IMR-90 (cell line): Measurements from ENCODE around the gene ZNHIT1. TPM values are rescaled to one million over a fixed set of nuclear protein-coding genes. Genes with fewer than 3 reads are reported as not detected.

Source experiments
- ATAC-seq: fragments of 200-7000 bp; cut with Tn5 transposase; 2 replicates; pipeline ENCODE4 v1.9.1; 2020; ENCODE audit warnings: low read depth, mild to moderate bottlenecking, moderate library complexity
- BruUV-seq: library from RNA; stranded (reverse); fragments of 400-500 nt; replicated peaks from 2 replicates; lab custom pipeline; 2021; lab: Mats Ljungman, UMichigan
- CTCF ChIA-PET: fragments of 300-600 bp; formaldehyde crosslinking; extraction: SDS; loops from one replicate; lab custom pipeline; 2021; ENCODE audit warnings: antibody characterized with exemption; lab: Yijun Ruan, JAX
- POLR2A ChIA-PET: fragments of 300-600 bp; sonication (Branson Sonifier 250); formaldehyde crosslinking; loops from one replicate; lab custom pipeline; 2022; ENCODE audit warnings: antibody characterized with exemption; ENCODE audit not compliant: unreplicated experiment; lab: Charles Lee
- DNase-seq: peaks from one replicate; pipeline ENCODE4 v3.0.0; 2013
- H2AFZ ChIP-seq: replicated peaks from 2 replicates; pipeline ENCODE3; 2013; ENCODE audit warnings: low read length, mild to moderate bottlenecking; ENCODE audit not compliant: poor library complexity
- H2AK5ac ChIP-seq: 2 replicates; pipeline ENCODE4 v1.6.1; 2013; ENCODE audit warnings: low read depth, low read length, inconsistent platforms
- H2AK9ac ChIP-seq: replicated peaks from 2 replicates; pipeline ENCODE3; 2013; ENCODE audit warnings: mild to moderate bottlenecking, low read depth, low read length, moderate library complexity; ENCODE audit not compliant: poor library complexity
- H2BK120ac ChIP-seq: 2 replicates; pipeline ENCODE4 v1.6.1; 2013; ENCODE audit warnings: low read depth, low read length, inconsistent platforms
- H2BK15ac ChIP-seq: 3 replicates; pipeline ENCODE4 v1.6.1; 2013; ENCODE audit warnings: low read depth, low read length, inconsistent platforms
- H2BK20ac ChIP-seq: 2 replicates; pipeline ENCODE4 v1.6.1; 2013; ENCODE audit warnings: low read depth, mild to moderate bottlenecking, inconsistent platforms, low read length, moderate library complexity
- H2BK5ac ChIP-seq: 2 replicates; pipeline ENCODE4 v1.6.1; 2013; ENCODE audit warnings: mild to moderate bottlenecking, low read depth, low read length, inconsistent platforms; ENCODE audit not compliant: poor library complexity, severe bottlenecking
- H3K14ac ChIP-seq: replicated peaks from 2 replicates; pipeline ENCODE4 v1.6.1; 2013; ENCODE audit warnings: low read depth, low read length, inconsistent platforms
- H3K18ac ChIP-seq: 2 replicates; pipeline ENCODE4 v1.6.1; 2013; ENCODE audit warnings: low read depth, low read length, control low read depth
- H3K23ac ChIP-seq: 2 replicates; pipeline ENCODE4 v1.6.1; 2013; ENCODE audit warnings: low read depth, low read length, inconsistent platforms
- H3K27ac ChIP-seq: 2 replicates; pipeline ENCODE4 v1.5.1; 2013; ENCODE audit warnings: mild to moderate bottlenecking, control low read depth, low read length; ENCODE audit not compliant: insufficient read depth
- H3K27me3 ChIP-seq: 2 replicates; pipeline ENCODE4 v1.6.1; 2013; ENCODE audit warnings: low read length; ENCODE audit not compliant: control insufficient read depth, insufficient read depth
- H3K36me3 ChIP-seq: 2 replicates; pipeline ENCODE4 v1.6.1; 2013; ENCODE audit warnings: low read length, mixed read lengths; ENCODE audit not compliant: control insufficient read depth, insufficient read depth
- H3K4ac ChIP-seq: 2 replicates; pipeline ENCODE4 v1.6.1; 2013; ENCODE audit warnings: low read depth, low read length, inconsistent platforms
- H3K4me1 ChIP-seq: 2 replicates; pipeline ENCODE4 v1.6.1; 2013; ENCODE audit warnings: low read length, mixed read lengths; ENCODE audit not compliant: control insufficient read depth, insufficient read depth
- H3K4me2 ChIP-seq: 2 replicates; pipeline ENCODE4 v1.6.1; 2013; ENCODE audit warnings: low read depth, mild to moderate bottlenecking, control low read depth, low read length, moderate library complexity
- H3K4me3 ChIP-seq: 2 replicates; pipeline ENCODE4 v1.5.1; 2013; ENCODE audit warnings: low read depth, mild to moderate bottlenecking, control low read depth, low read length, moderate library complexity; ENCODE audit not compliant: insufficient read depth
- H3K56ac ChIP-seq: 2 replicates; pipeline ENCODE4 v1.6.1; 2013; ENCODE audit warnings: low read length, inconsistent platforms; ENCODE audit not compliant: insufficient read depth; ENCODE audit errors: extremely low read depth
- H3K79me1 ChIP-seq, 2 experiments: 2 replicates each; pipeline ENCODE4 v1.6.1; 2013; ENCODE audit warnings: low read length in 2 of 2, inconsistent platforms in 1 of 2, low read depth in 1 of 2
- H3K9ac ChIP-seq: 2 replicates; pipeline ENCODE4 v1.6.1; 2013; ENCODE audit warnings: low read depth, low read length, control low read depth
- H3K9me1 ChIP-seq: 2 replicates; pipeline ENCODE4 v1.6.1; 2013; ENCODE audit warnings: low read length, inconsistent platforms; ENCODE audit not compliant: insufficient read depth
- H3K9me3 ChIP-seq: 2 replicates; pipeline ENCODE4 v1.6.1; 2013; ENCODE audit warnings: low read length; ENCODE audit not compliant: control insufficient read depth, insufficient read depth
- H4K20me1 ChIP-seq: 2 replicates; pipeline ENCODE4 v1.6.1; 2013; ENCODE audit warnings: low read length, inconsistent platforms; ENCODE audit not compliant: insufficient read depth
- H4K5ac ChIP-seq: 2 replicates; pipeline ENCODE4 v1.6.1; 2013; ENCODE audit warnings: mild to moderate bottlenecking, low read depth, low read length, control low read depth
- H4K8ac ChIP-seq, 2 experiments: 2 replicates each; pipeline ENCODE4 v1.6.1; 2013; ENCODE audit warnings: low read depth in 2 of 2, low read length in 2 of 2, control low read depth in 1 of 2, inconsistent platforms in 1 of 2
- H4K91ac ChIP-seq: 2 replicates; pipeline ENCODE4 v1.6.1; 2013; ENCODE audit warnings: low read depth, low read length, inconsistent platforms; ENCODE audit not compliant: insufficient read depth
- SMC3 ChIP-seq: fragments of 150-350 bp; IDR thresholded peaks from 2 replicates; pipeline ENCODE4 v1.6.1; 2016; ENCODE audit warnings: low read depth, mild to moderate bottlenecking, antibody characterized with exemption, low read length, moderate library complexity
- WGBS, 2 experiments: methylation state at CpG; one replicate each; pipeline versions ENCODE4 v1.1.5 to v1.1.7; 2013; ENCODE audit warnings: missing lambda C conversion rate in 2 of 2; ENCODE audit not compliant: insufficient read length in 1 of 2; ENCODE audit errors: extremely low coverage in 2 of 2; 5-methylcytosine and 5-hydroxymethylcytosine counted together
- dilution Hi-C: fragments of 300-500 bp; cut with HindIII; formaldehyde crosslinking; loops from one replicate; pipeline ENCODE4 v1.14.3; 2018; ENCODE audit warnings: low sequenced_read_pairs; ENCODE audit not compliant: unreplicated experiment
- in situ Hi-C: fragments of 300-500 bp; cut with MboI; formaldehyde crosslinking; loops from 3 replicates; pipeline ENCODE4 v1.14.3; 2019; ENCODE audit warnings: low sequenced_read_pairs, inconsistent platforms, mixed read lengths
- intact Hi-C: fragments of 100-400 bp; cut with micrococcal nuclease; formaldehyde crosslinking; loops from 2 replicates; pipeline ENCODE4 v1.10.0; 2022
- polyA plus RNA-seq, 3 experiments: library from polyadenylated mRNA; depleted of rRNA; stranded (reverse); fragments of >200 nt; gene quantifications; 2 replicates each; pipeline ENCODE4 v1.2.3, GENCODE V29; 2012; ENCODE audit warnings: low replicate concordance in 1 of 3
- total RNA-seq: library from RNA; depleted of rRNA; stranded (reverse); fragments of >200 nt; gene quantifications from 2 replicates; pipeline ENCODE4 v1.2.3, GENCODE V29; 2012
- TF ChIP-seq, protein P1 (sequence below): conservative IDR thresholded peaks from 2 replicates; pipeline ENCODE4 v1.5.1; 2012; ENCODE audit warnings: mild to moderate bottlenecking, low read depth, low read length, improper control_type of control experiment

ZNHIT1 gene
- total and polyA plus RNA-seq, 2 of the 4 experiments (the other 2 are of a cell fraction), result 31.7 to 47.1 TPM

DNA sequence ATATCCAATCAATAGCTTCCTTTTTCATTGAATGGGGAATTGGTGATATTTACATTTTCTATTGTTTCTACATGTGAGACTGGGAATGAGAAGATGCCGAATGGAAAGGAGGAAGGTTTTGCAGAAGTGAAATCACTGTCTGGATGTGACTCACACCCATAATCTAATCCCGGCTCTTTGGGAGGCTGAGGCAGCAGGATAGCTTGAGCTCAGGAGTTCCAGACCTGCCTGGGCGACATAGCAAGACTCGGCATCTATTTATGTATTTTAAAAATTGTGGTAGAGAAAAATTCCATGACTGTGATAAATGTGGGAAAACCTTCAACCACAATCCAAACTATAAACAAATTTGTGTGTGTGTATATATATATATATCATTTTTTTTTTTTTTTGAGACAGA lies 37.8 kb downstream of the ZNHIT1 start:
- no peak overlapping the region for H4K91ac ChIP-seq
- intact Hi-C loops, result no loop called here
- H4K5ac ChIP-seq, result no peak overlapping the region
- H2AK5ac ChIP-seq, result no peak overlapping the region
- no peak overlapping the region for H2BK5ac ChIP-seq
- no peak overlapping the region for H3K4me2 ChIP-seq
- no peak for TF ChIP-seq SMC3
- TF ChIP-seq, protein P1, sequence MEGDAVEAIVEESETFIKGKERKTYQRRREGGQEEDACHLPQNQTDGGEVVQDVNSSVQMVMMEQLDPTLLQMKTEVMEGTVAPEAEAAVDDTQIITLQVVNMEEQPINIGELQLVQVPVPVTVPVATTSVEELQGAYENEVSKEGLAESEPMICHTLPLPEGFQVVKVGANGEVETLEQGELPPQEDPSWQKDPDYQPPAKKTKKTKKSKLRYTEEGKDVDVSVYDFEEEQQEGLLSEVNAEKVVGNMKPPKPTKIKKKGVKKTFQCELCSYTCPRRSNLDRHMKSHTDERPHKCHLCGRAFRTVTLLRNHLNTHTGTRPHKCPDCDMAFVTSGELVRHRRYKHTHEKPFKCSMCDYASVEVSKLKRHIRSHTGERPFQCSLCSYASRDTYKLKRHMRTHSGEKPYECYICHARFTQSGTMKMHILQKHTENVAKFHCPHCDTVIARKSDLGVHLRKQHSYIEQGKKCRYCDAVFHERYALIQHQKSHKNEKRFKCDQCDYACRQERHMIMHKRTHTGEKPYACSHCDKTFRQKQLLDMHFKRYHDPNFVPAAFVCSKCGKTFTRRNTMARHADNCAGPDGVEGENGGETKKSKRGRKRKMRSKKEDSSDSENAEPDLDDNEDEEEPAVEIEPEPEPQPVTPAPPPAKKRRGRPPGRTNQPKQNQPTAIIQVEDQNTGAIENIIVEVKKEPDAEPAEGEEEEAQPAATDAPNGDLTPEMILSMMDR, result no peak
- H2BK20ac ChIP-seq, result no peak overlapping the region
- peaks cover 3% of the 10 kb centered on the region; the same call in 1 of the 2 replicates for H3K9me1 ChIP-seq
- H2AFZ ChIP-seq, result no peak overlapping the region
- no peak overlapping the region for H2BK120ac ChIP-seq
- BruUV-seq, result no TSS peak
- ChIA-PET CTCF (no interaction called here), POLR2A (interaction anchor here (0.7 kb wide), 1 partner anchor 171 kb away, joined by 3 read pairs; no protein-coding TSS in a partner anchor)
- H3K79me1 ChIP-seq, result peaks cover 4 to 12% of the 10 kb centered on the region in 2 experiments; a peak in 3 of 4 replicates
- no peak overlapping the region for H3K4ac ChIP-seq
- no peak overlapping the region for H3K27ac ChIP-seq
- no peaks in the 10 kb centered on the region for H3K9me3 ChIP-seq
- no peak overlapping the region for H4K8ac ChIP-seq
- no peak for DNase-seq
- in situ Hi-C loops, result no loop called here
- dilution Hi-C loops, result no loop called here
- no peak overlapping the region for H3K9ac ChIP-seq
- no peak overlapping the region for H3K56ac ChIP-seq
- no peak overlapping the region for H2BK15ac ChIP-seq
- H3K4me3 ChIP-seq, result no peak overlapping the region
- peaks cover 19% of the 10 kb centered on the region for H3K27me3 ChIP-seq
- H3K4me1 ChIP-seq, result peaks cover 3% of the 10 kb centered on the region; the same call in 1 of the 2 replicates
- no peak for ATAC-seq
- no peak overlapping the region for H3K23ac ChIP-seq
- no peaks in the 10 kb centered on the region for H3K36me3 ChIP-seq
- no CpG with 5 or more reads among the region's 4 CpGs for WGBS, 2 experiments
- H3K18ac ChIP-seq, result no peak overlapping the region
- peaks cover 6% of the 10 kb centered on the region; the same call in 1 of the 2 replicates for H4K20me1 ChIP-seq
- H2AK9ac ChIP-seq, result no peak overlapping the region
- H3K14ac ChIP-seq, result no peak overlapping the region
